Mononuclear cell (primary cell): Measurements from ENCODE around the gene VAMP4. TPM values are rescaled to one million over a fixed set of nuclear protein-coding genes. Genes with fewer than 3 reads are reported as not detected.

Experiments used
- H3K27me3 ChIP-seq: 2 replicates; pipeline ENCODE4 v1.6.0; 2011; ENCODE audit warnings: low read length, control low read depth; ENCODE audit not compliant: insufficient read depth
- H3K4me1 ChIP-seq: 2 replicates; pipeline ENCODE4 v1.5.1; 2011; ENCODE audit warnings: mild to moderate bottlenecking, low read length, control low read depth; ENCODE audit not compliant: insufficient read depth
- H3K4me3 ChIP-seq: 2 replicates; pipeline ENCODE4 v1.5.1; 2011; ENCODE audit warnings: mild to moderate bottlenecking, low read length, moderate library complexity
- H3K9me3 ChIP-seq: 2 replicates; pipeline ENCODE4 v1.5.1; 2011; ENCODE audit warnings: low read depth, mild to moderate bottlenecking, control low read depth, low read length
- total RNA-seq: library from RNA; depleted of rRNA; stranded (reverse); fragments of >200 nt; gene quantifications from one replicate; pipeline ENCODE4 v1.2.3, GENCODE V29; 2012

Gene VAMP4
- total RNA-seq = 13.5 TPM

DNA sequence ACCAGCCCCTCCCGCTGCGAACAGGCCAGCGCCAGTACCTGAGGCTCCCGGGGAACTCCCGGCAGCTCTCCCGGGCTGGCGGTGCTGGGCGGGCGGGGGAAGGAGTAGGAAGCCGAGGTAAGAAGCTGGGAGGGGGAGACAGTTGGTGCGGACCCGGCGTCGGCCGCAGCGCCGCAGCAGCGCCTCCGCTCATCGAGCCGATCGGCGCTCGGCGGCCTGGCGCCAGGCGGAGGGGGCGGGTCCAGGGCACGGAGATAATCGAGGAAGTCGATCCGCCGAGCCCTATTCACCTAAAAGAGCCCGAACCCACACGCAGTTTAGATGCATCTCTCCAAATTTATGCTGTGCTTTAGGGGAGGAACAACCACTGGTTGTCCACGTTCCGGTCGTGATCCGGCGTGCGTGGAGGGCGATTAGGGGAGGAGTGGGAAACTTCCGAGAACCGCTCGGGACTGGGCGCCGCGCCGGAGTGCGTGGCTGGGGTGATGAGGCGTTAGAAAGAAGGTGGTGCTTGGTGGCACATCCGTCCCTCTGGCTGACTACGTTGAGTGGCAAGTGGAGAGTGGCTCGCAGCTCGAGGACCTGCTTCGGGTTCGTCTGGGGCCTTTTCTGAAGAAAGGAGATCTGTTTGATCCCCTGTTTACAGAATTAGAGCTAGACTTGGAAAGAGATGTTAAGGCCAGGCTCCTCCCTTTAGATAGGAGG, at the start of gene VAMP4:
Gene VAMP4 (minus strand): TSS at position 194 of the 705 bp plus-strand sequence. CDS start 3,651 bp downstream, outside the sequence.
- Histone ChIP-seq H3K4me3 (peak within 1 kb of the TSS; percentile 84), H3K4me1 (peaks cover 53% of the 10 kb centered on the region), H3K9me3 (no peaks in the 10 kb centered on the region)

GRCh38 chr1:171790318-171790717, 48.5 kb upstream of the VAMP4 start:
- Histone ChIP-seq H3K4me1 (no peaks in the 10 kb centered on the region), H3K27me3 (no peaks in the 10 kb centered on the region), H3K9me3 (no peaks in the 10 kb centered on the region), H3K4me3 (no peak overlapping the region)

More for the DNA sequence above, at the start of gene VAMP4:
- H3K27me3 ChIP-seq = no peaks in the 10 kb centered on the region

DNA sequence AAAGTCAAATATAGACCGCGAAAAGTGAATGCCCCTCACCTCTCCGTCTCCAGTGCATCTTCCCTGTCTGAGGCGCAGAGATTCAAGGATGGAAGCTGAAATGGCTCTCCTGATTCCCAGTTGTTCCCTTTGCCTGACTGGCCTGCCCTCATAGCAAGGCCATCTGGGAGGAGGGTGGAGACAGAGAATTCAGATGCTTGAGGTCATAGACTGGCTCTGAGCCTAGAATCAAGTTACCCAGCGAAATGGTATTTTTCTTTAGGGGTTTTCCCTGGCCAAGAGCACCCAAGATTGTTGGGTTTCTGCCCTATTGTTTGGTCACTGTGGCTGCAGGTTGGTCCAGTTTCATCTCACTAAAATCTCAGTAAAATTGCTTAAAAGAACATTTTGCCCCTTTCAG, 46.8 kb upstream of the VAMP4 start:
- peaks cover 13% of the 10 kb centered on the region for H3K4me1 ChIP-seq
- H3K27me3 ChIP-seq = no peaks in the 10 kb centered on the region
- no peak overlapping the region for H3K4me3 ChIP-seq
- no peaks in the 10 kb centered on the region for H3K9me3 ChIP-seq

DNA sequence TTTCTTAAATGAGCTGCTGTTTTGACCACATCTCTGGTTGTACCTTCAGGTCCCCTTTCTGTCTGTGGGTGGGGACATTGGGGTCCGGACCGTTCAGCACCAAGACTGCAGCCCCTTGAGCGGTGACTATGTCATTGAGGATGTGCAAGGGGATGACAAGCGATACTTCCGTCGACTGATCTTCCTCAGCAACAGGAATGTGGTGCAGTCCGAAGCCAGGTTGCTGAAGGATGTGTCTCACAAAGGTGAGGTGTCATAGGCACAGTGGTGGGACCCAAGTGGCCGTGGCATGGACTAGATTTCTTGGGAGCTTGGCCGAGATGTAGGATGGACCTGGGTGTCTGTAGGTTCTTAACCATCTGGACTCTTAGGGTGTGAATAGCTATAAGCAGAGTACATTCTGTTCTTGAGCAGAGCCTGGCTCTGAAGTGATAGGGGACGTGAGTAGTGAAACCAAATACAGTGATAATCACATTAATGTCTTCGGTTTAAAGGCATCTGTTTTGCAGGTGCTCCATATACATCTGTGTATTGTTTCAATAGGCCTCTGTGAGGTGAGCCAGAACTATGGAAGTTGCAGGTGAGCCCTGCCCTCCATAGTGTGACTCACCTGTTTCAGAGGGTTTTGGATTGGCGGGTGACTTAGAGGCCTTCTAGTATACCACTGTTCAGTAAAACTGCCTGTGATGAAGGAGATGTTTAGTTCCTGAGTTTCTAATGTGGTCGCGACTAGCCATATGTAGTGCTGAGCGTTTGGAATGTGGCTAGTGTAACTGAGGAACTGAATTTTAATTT, 46.0 kb upstream of the VAMP4 start:
- no peaks in the 10 kb centered on the region for H3K9me3 ChIP-seq

GRCh38 chr1:171786534-171786933, 44.7 kb upstream of the VAMP4 start:
- Histone ChIP-seq H3K27me3 (no peaks in the 10 kb centered on the region), H3K4me3 (no peak overlapping the region), H3K4me1 (peaks cover 34% of the 10 kb centered on the region), H3K9me3 (no peaks in the 10 kb centered on the region)

More for the DNA sequence above, 46.0 kb upstream of the VAMP4 start:
- H3K27me3 ChIP-seq = no peaks in the 10 kb centered on the region
- no peak overlapping the region for H3K4me3 ChIP-seq
- H3K4me1 ChIP-seq = peaks cover 22% of the 10 kb centered on the region

- Histone ChIP-seq H3K27me3 (no peaks in the 10 kb centered on the region), H3K4me3 (no peak overlapping the region), H3K9me3 (no peaks in the 10 kb centered on the region), H3K4me1 (peaks cover 34% of the 10 kb centered on the region)
These were observed 43.9 kb upstream of the VAMP4 start for GRCh38 chr1:171785766-171786165.

- no peaks in the 10 kb centered on the region for H3K9me3 ChIP-seq
- peaks cover 41% of the 10 kb centered on the region for H3K4me1 ChIP-seq
- no peak overlapping the region for H3K4me3 ChIP-seq
- H3K27me3 ChIP-seq = no peaks in the 10 kb centered on the region
These were observed 42.9 kb upstream of the VAMP4 start for GRCh38 chr1:171784784-171785183.

GRCh38 chr1:171783816-171784530, 42.1 kb upstream of the VAMP4 start:
- peaks cover 41% of the 10 kb centered on the region for H3K4me1 ChIP-seq
- H3K9me3 ChIP-seq = no peaks in the 10 kb centered on the region
- H3K4me3 ChIP-seq = no peak overlapping the region
- H3K27me3 ChIP-seq = no peaks in the 10 kb centered on the region

DNA sequence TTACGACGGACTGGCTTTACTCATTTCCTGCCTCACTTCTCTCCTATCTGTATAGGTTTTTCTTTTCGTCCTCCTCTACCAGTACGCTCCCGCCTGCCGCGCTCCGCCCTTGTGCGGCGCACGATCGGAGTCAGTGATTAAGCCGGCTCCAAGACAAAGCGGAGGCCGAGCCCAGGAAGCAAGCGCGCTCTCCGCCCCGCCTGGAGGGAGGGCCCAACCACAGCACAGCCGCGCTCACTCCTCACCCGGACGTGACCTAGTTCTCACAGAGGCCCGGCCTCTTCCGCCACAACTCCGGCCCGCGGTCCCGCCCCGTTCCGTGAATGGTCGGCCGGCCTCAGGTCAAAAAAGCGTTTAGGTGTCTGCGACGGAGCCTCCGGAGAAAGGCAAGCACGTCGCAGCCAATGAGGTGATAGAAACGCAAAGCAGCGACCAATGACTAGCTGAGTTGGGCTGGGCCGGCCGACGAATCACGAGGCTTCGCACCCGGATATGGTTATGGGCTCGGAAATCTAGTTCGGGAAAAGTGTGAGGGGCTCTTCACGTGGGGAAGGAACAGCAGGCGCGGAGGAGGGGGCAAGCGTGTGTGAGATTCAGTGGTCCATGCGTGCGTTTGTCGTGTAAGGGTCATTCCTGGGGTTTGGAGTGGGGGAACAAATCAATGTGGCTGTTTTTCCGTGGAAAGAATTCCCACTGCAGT, 39.5 kb upstream of the VAMP4 start, which contains the start of gene METTL13:
Gene METTL13 (plus strand): TSS at position 485 of the 700 bp plus-strand sequence. CDS start 308 bp downstream, outside the sequence.
- Histone ChIP-seq H3K27me3 (no peaks in the 10 kb centered on the region), H3K4me3 (peak within 1 kb of the TSS; percentile 100), H3K9me3 (no peaks in the 10 kb centered on the region), H3K4me1 (peaks cover 41% of the 10 kb centered on the region)

GRCh38 chr1:171780583-171781175, 38.8 kb upstream of the VAMP4 start:
- Histone ChIP-seq H3K27me3 (peaks cover 4% of the 10 kb centered on the region), H3K9me3 (no peaks in the 10 kb centered on the region), H3K4me1 (peaks cover 41% of the 10 kb centered on the region), H3K4me3 (peak overlapping the region; percentile 100)

DNA sequence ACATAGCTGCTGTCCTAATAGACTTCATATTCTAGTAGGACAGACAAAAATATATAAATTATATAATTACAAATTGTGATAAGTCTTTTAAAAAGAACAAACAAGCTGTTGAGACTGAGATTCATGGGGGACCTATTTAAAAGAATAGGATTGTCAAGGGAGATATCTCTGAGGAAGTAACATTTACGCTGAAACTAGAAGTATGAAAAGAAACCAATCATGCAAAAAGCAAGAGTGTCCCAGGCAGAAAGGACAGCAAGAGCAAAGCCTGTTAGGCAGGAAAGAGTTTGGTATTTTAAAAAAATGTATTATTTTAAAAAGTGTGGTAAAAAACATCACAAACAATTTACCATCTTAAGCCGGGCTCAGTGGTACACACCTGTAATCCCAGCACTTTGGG, 30.4 kb upstream of the VAMP4 start:
- no peaks in the 10 kb centered on the region for H3K9me3 ChIP-seq
- peaks cover 11% of the 10 kb centered on the region for H3K4me1 ChIP-seq
- no peak overlapping the region for H3K4me3 ChIP-seq
- H3K27me3 ChIP-seq = peaks cover 4% of the 10 kb centered on the region

DNA sequence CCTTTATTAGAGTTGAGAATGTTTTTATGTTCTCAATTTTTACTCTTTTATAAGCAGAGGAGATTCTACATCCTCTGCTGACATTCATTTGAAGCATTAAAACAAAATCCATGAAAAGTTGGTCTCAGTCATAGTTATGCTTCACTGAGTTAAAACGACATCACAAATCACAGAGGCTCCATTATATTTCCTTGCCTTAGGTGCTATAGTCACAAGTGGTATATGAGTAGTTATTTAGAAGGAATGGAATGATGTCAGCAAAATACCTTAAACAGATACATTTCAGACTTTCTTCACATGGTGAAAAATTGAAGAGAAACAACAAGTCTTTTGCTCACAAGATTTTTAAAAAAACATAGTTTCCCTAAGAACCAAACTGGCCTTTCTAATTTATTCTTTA, 27.9 kb upstream of the VAMP4 start:
- Histone ChIP-seq H3K4me3 (no peak overlapping the region), H3K27me3 (no peaks in the 10 kb centered on the region)

GRCh38 chr1:171769171-171769570, 27.3 kb upstream of the VAMP4 start:
- Histone ChIP-seq H3K27me3 (peaks cover 3% of the 10 kb centered on the region), H3K4me1 (peaks cover 11% of the 10 kb centered on the region), H3K4me3 (no peak overlapping the region), H3K9me3 (no peaks in the 10 kb centered on the region)

More for the DNA sequence above, 27.9 kb upstream of the VAMP4 start:
- no peaks in the 10 kb centered on the region for H3K9me3 ChIP-seq
- H3K4me1 ChIP-seq = peaks cover 11% of the 10 kb centered on the region

- Histone ChIP-seq H3K4me3 (no peak overlapping the region), H3K27me3 (peaks cover 3% of the 10 kb centered on the region), H3K9me3 (no peaks in the 10 kb centered on the region), H3K4me1 (no peaks in the 10 kb centered on the region)
These were observed 21.9 kb upstream of the VAMP4 start for GRCh38 chr1:171763764-171764163.
